HepG2 (cell line): ENCODE data around the gene SMIM41.

ENCODE experiments used
- CHD4 ChIP-seq: fragments of 200-600 bp; sonication (generic); IDR thresholded peaks from 2 replicates; pipeline ENCODE4 v1.7.0; 2017; ENCODE audit warnings: mild to moderate bottlenecking, low read length, borderline replicate concordance
- HDAC2 ChIP-seq: sonication (generic); formaldehyde crosslinking; IDR thresholded peaks from 2 replicates; pipeline ENCODE4 v1.4.0; 2020; ENCODE audit warnings: missing genetic modification reagents
- MAZ ChIP-seq, 2 experiments: sonication (generic) in 1 of 2; formaldehyde crosslinking in 1 of 2; IDR thresholded peaks; 2 replicates each; pipeline versions ENCODE4 v1.5.0 to v1.6.1; 2012 to 2020; ENCODE audit warnings: low read depth in 2 of 2, mild to moderate bottlenecking in 2 of 2, borderline replicate concordance in 1 of 2, improper control_type of control experiment in 1 of 2, low read length in 1 of 2, missing genetic modification reagents in 1 of 2, moderate library complexity in 1 of 2
- RNF2 ChIP-seq: fragments of 450-650 bp; conservative IDR thresholded peaks from 2 replicates; pipeline ENCODE4 v1.6.1; 2016; ENCODE audit warnings: low read depth
- TAF1 ChIP-seq: sonication (generic); formaldehyde crosslinking; IDR thresholded peaks from 2 replicates; pipeline ENCODE4 v1.4.0; 2020; ENCODE audit warnings: missing genetic modification reagents
- ZFX ChIP-seq: sonication (generic); formaldehyde crosslinking; IDR thresholded peaks from 2 replicates; pipeline ENCODE4 v1.4.0; 2020; ENCODE audit warnings: mild to moderate bottlenecking, low read depth, missing genetic modification reagents, moderate library complexity
- TF ChIP-seq, protein P1 (sequence below): sonication (generic); formaldehyde crosslinking; IDR thresholded peaks from 2 replicates; pipeline ENCODE4 v1.8.1; 2023; ENCODE audit warnings: mild to moderate bottlenecking, inconsistent platforms, moderate library complexity, missing genetic modification reagents, borderline replicate concordance
- TF ChIP-seq, protein P2 (sequence below): sonication (generic); formaldehyde crosslinking; IDR thresholded peaks from 2 replicates; pipeline ENCODE4 v1.4.0; 2020; ENCODE audit warnings: mild to moderate bottlenecking, missing genetic modification reagents
- TF ChIP-seq, protein P3 (sequence below): IDR thresholded peaks from 2 replicates; pipeline ENCODE4 v1.6.1; 2016

DNA sequence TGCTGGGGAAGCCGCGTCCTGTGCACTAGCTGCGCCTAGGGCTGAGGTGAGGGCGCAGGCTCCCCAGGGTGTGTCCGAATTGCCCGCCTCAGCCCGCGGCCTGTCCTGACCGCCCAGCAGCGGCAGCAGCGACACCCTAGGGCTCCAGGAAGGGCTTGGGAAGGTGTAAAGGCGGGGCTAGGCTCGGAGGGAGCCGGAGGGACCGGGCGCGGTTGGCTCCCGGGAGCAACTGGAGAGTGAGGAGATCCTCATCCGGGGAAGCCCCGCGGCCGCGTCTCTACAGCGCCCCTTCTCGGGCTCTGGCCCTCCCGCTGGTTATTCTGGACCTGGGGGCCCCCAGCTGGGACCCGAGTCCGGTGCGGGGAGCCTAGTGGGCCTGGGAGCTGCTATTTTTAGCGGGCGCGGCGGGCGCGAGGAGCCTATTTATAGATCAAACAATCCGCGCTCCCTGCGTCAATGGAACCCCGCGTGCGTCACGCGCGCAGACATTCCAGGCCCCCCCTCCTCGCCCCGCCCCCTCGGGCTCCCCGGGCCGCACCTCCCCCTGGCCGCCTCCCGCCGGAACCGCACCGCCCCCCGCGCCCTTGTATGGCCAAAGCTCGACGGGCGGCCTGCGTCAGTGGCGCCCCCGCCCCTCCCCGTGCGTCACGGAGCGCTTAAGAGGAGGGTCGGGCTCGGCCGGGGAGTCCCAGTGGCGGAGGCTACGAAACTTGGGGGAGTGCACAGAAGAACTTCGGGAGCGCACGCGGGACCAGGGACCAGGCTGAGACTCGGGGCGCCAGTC is 28.6 kb upstream of the SMIM41 start, which contains the start of gene NR4A1:
- TF ChIP-seq MAZ (IDR thresholded peaks at IDR 0.05; ENCODE audit: borderline replicate concordance, low read depth, low read length), result peak; percentile 90
- TF ChIP-seq MAZ (CRISPR knock-in tag; IDR thresholded peaks at IDR 0.05; ENCODE audit: low read depth), result no peak; the same call in 1 of the 2 replicates
- TF ChIP-seq CHD4, result no peak
- TF ChIP-seq, protein P1, sequence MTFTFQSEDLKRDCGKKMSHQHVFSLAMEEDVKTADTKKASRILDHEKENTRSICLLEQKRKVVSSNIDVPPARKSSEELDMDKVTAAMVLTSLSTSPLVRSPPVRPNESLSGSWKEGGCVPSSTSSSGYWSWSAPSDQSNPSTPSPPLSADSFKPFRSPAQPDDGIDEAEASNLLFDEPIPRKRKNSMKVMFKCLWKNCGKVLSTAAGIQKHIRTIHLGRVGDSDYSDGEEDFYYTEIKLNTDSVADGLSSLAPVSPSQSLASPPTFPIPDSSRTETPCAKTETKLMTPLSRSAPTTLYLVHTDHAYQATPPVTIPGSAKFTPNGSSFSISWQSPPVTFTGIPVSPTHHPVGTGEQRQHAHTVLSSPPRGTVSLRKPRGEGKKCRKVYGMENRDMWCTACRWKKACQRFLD (CRISPR knock-in tag), result no peak
- TF ChIP-seq, protein P2, sequence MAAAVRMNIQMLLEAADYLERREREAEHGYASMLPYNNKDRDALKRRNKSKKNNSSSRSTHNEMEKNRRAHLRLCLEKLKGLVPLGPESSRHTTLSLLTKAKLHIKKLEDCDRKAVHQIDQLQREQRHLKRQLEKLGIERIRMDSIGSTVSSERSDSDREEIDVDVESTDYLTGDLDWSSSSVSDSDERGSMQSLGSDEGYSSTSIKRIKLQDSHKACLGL, result peak; percentile 37; the same call in 1 of the 2 replicates
- TF ChIP-seq RNF2, result no peak; the same call in 1 of the 2 replicates
- peak; percentile 39 for TF ChIP-seq HDAC2 (CRISPR knock-in tag)
- TF ChIP-seq, protein P3, sequence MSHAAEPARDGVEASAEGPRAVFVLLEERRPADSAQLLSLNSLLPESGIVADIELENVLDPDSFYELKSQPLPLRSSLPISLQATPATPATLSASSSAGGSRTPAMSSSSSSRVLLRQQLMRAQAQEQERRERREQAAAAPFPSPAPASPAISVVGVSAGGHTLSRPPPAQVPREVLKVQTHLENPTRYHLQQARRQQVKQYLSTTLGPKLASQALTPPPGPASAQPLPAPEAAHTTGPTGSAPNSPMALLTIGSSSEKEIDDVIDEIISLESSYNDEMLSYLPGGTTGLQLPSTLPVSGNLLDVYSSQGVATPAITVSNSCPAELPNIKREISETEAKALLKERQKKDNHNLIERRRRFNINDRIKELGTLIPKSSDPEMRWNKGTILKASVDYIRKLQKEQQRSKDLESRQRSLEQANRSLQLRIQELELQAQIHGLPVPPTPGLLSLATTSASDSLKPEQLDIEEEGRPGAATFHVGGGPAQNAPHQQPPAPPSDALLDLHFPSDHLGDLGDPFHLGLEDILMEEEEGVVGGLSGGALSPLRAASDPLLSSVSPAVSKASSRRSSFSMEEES (CRISPR knock-in tag), result peak; percentile 66; the same call in 1 of the 2 replicates
- peak; percentile 83 for TF ChIP-seq ZFX
- peak; percentile 69 for TF ChIP-seq TAF1 (CRISPR knock-in tag)
